HUES64 (cell line): ENCODE results near the gene QPCTL.

Experiments used
- H3K27ac ChIP-seq: 2 replicates; pipeline ENCODE4 v1.7.0; 2013; ENCODE audit warnings: low read depth, low read length, inconsistent platforms
- H3K27me3 ChIP-seq: 2 replicates; pipeline ENCODE4 v1.6.1; 2013; ENCODE audit warnings: mild to moderate bottlenecking, low read length; ENCODE audit not compliant: insufficient read depth
- H3K36me3 ChIP-seq: 2 replicates; pipeline ENCODE4 v1.6.1; 2013; ENCODE audit warnings: mild to moderate bottlenecking, low read length; ENCODE audit not compliant: insufficient read depth
- H3K4me1 ChIP-seq: 2 replicates; pipeline ENCODE4 v1.6.1; 2013; ENCODE audit warnings: mild to moderate bottlenecking, low read length, moderate library complexity; ENCODE audit not compliant: insufficient read depth
- H3K4me3 ChIP-seq: 2 replicates; pipeline ENCODE4 v1.5.1; 2013; ENCODE audit warnings: mild to moderate bottlenecking, low read length, moderate library complexity
- H3K9ac ChIP-seq: 2 replicates; pipeline ENCODE4 v1.6.1; 2013; ENCODE audit warnings: mild to moderate bottlenecking, low read depth, low read length
- H3K9me3 ChIP-seq: 2 replicates; pipeline ENCODE4 v1.6.1; 2013; ENCODE audit warnings: low read depth, low read length; ENCODE audit not compliant: insufficient read depth
- WGBS: fragments of 150-250, 120-280 bp; methylation state at CpG from one replicate; pipeline ENCODE4 v1.1.7; 2013; ENCODE audit warnings: missing lambda C conversion rate; 5-methylcytosine and 5-hydroxymethylcytosine counted together

QPCTL gene

GRCh38 chr19:45705710-45706415 lies 13.4 kb downstream of the QPCTL start:
- H3K36me3 ChIP-seq = peaks cover 31% of the 10 kb centered on the region
- 86% methylated on average over 12 of the region's 12 CpGs for WGBS

GRCh38 chr19:45710356-45711130 lies 18.1 kb downstream of the QPCTL start:
- peaks cover 22% of the 10 kb centered on the region for H3K36me3 ChIP-seq
- no peaks in the 10 kb centered on the region for H3K9me3 ChIP-seq
- H3K27me3 ChIP-seq = no peaks in the 10 kb centered on the region
- H3K27ac ChIP-seq = no peak overlapping the region
- no peak overlapping the region for H3K4me3 ChIP-seq
- no peak overlapping the region for H3K9ac ChIP-seq
- peaks cover 4% of the 10 kb centered on the region; the same call in 1 of the 2 replicates for H3K4me1 ChIP-seq
- WGBS = 93% methylated on average over 5 of the region's 10 CpGs

More at GRCh38 chr19:45705710-45706415, 13.4 kb downstream of the QPCTL start:
- no peaks in the 10 kb centered on the region for H3K27me3 ChIP-seq
- no peak overlapping the region for H3K27ac ChIP-seq
- H3K4me1 ChIP-seq = no peaks in the 10 kb centered on the region
- H3K9me3 ChIP-seq = no peaks in the 10 kb centered on the region
- no peak overlapping the region for H3K9ac ChIP-seq
- H3K4me3 ChIP-seq = no peak overlapping the region

GRCh38 chr19:45711851-45712698 lies 19.6 kb downstream of the QPCTL start:
- H3K4me3 ChIP-seq = no peak overlapping the region
- no peaks in the 10 kb centered on the region for H3K9me3 ChIP-seq
- 95% methylated on average over 76 of the region's 76 CpGs for WGBS
- no peak overlapping the region for H3K27ac ChIP-seq
- peaks cover 10% of the 10 kb centered on the region; the same call in 1 of the 2 replicates for H3K4me1 ChIP-seq
- H3K9ac ChIP-seq = no peak overlapping the region
- H3K36me3 ChIP-seq = peaks cover 22% of the 10 kb centered on the region
- no peaks in the 10 kb centered on the region for H3K27me3 ChIP-seq

- H3K27ac ChIP-seq = no peak overlapping the region
- 96% methylated on average over 25 of the region's 25 CpGs for WGBS
Observed at GRCh38 chr19:45712699-45713067, 20.2 kb downstream of the QPCTL start.

GRCh38 chr19:45713141-45713540 lies 20.7 kb downstream of the QPCTL start:
- Histone ChIP-seq H3K27me3 (no peaks in the 10 kb centered on the region), H3K9ac (no peak overlapping the region), H3K27ac (no peak overlapping the region), H3K36me3 (peaks cover 22% of the 10 kb centered on the region), H3K9me3 (no peaks in the 10 kb centered on the region), H3K4me3 (no peak overlapping the region), H3K4me1 (peaks cover 14% of the 10 kb centered on the region)
- 96% methylated on average over 15 of the region's 15 CpGs for WGBS

More at GRCh38 chr19:45712699-45713067, 20.2 kb downstream of the QPCTL start:
- H3K36me3 ChIP-seq = peaks cover 22% of the 10 kb centered on the region
- no peaks in the 10 kb centered on the region for H3K9me3 ChIP-seq
- H3K9ac ChIP-seq = no peak overlapping the region
- no peak overlapping the region for H3K4me3 ChIP-seq
- H3K4me1 ChIP-seq = peaks cover 10% of the 10 kb centered on the region; the same call in 1 of the 2 replicates
- no peaks in the 10 kb centered on the region for H3K27me3 ChIP-seq

- H3K9me3 ChIP-seq = no peaks in the 10 kb centered on the region
- H3K36me3 ChIP-seq = peaks cover 30% of the 10 kb centered on the region
- peak overlapping the region; percentile 45; the same call in 1 of the 2 replicates for H3K9ac ChIP-seq
- H3K4me1 ChIP-seq = peaks cover 19% of the 10 kb centered on the region
- H3K27me3 ChIP-seq = no peaks in the 10 kb centered on the region
- H3K27ac ChIP-seq = no peak overlapping the region
- H3K4me3 ChIP-seq = no peak overlapping the region
- WGBS = 94% methylated on average over 3 of the region's 3 CpGs
Observed at GRCh38 chr19:45715139-45715538, 22.7 kb downstream of the QPCTL start.

- 5% methylated on average over 24 of the region's 24 CpGs for WGBS
- H3K9me3 ChIP-seq = no peaks in the 10 kb centered on the region
- H3K4me3 ChIP-seq = peak overlapping the region; percentile 93
- peak overlapping the region; percentile 99 for H3K9ac ChIP-seq
- no peaks in the 10 kb centered on the region for H3K27me3 ChIP-seq
- peaks cover 19% of the 10 kb centered on the region for H3K4me1 ChIP-seq
- peaks cover 32% of the 10 kb centered on the region for H3K36me3 ChIP-seq
- H3K27ac ChIP-seq = peak overlapping the region; percentile 84
Observed at GRCh38 chr19:45716359-45717130, 24.1 kb downstream of the QPCTL start.

GRCh38 chr19:45717131-45717982 lies 24.9 kb downstream of the QPCTL start:
- Histone ChIP-seq H3K9ac (peak overlapping the region; percentile 99), H3K4me1 (peaks cover 19% of the 10 kb centered on the region), H3K27ac (peak overlapping the region; percentile 96), H3K4me3 (peak overlapping the region; percentile 93), H3K9me3 (no peaks in the 10 kb centered on the region), H3K36me3 (peaks cover 29% of the 10 kb centered on the region), H3K27me3 (no peaks in the 10 kb centered on the region)
- 1% methylated on average over 51 of the region's 51 CpGs for WGBS

GRCh38 chr19:45717983-45718650 lies 25.7 kb downstream of the QPCTL start:
- no peaks in the 10 kb centered on the region for H3K27me3 ChIP-seq
- peak overlapping the region; percentile 93 for H3K4me3 ChIP-seq
- 49% methylated on average over 12 of the region's 12 CpGs for WGBS
- H3K4me1 ChIP-seq = peaks cover 19% of the 10 kb centered on the region
- peak overlapping the region; percentile 96 for H3K27ac ChIP-seq
- H3K9me3 ChIP-seq = no peaks in the 10 kb centered on the region
- H3K36me3 ChIP-seq = peaks cover 28% of the 10 kb centered on the region
- H3K9ac ChIP-seq = peak overlapping the region; percentile 79
